ENCODE data around the gene XIAP.
"Not testable (repeated sequence)": the region's sequence is repeated elsewhere in the genome, so short reads cannot be mapped to it uniquely, and the experiment has no call there.

Gene XIAP

DNA sequence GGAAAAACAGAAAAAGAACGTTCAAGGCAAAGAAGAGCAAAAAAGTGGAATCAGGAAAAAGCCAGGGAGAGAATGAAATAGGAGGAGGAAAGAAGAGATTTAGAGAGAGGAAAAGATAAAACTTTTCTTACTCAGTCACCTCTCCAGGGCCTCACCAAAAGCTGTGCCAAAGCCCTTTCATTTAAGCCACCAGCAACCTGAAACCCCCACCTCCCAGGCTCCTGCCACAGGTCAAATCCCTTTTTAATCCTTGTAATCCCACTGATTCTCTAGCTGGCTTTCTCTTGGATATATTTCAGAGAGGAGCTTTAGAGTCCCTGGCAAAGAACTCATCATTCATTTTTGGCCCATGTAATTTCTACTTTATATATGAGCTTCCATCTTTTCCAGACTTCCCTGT lies 25.7 kb upstream of the XIAP start:
- no peak overlapping the region for H4K8ac ChIP-seq (ENCODE audit: low read length)
- H2BK120ac ChIP-seq (ENCODE audit: low read depth, low read length) = no peak overlapping the region
- H3K4me3 ChIP-seq (ENCODE audit: insufficient read depth in 1 of 2, low read depth in 1 of 2, low read length in 2 of 2) = no peak overlapping the region
- no peaks in the 10 kb centered on the region for H3K79me1 ChIP-seq (replicated peaks; ENCODE audit: low read length, poor library complexity, severe bottlenecking)
- no peaks in the 10 kb centered on the region for H3K9me3 ChIP-seq (ENCODE audit: control insufficient read depth, low read length)
- no peak overlapping the region for H2BK15ac ChIP-seq (ENCODE audit: low read depth, poor library complexity, severe bottlenecking)
- H3K23ac ChIP-seq (ENCODE audit: low read length in 2 of 2) = no peak overlapping the region
- no peak overlapping the region for H3K14ac ChIP-seq (ENCODE audit: low read length in 2 of 2)
- DNase-seq = no peak
- no peak overlapping the region for H3K4ac ChIP-seq (ENCODE audit: low read depth in 1 of 2, low read length in 2 of 2)
- H2AK5ac ChIP-seq (ENCODE audit: low read length, severe bottlenecking) = no peak overlapping the region
- H3K18ac ChIP-seq (ENCODE audit: low read depth in 1 of 2, low read length in 2 of 2) = no peak overlapping the region
- H3K9ac ChIP-seq (ENCODE audit: low read length) = peak overlapping the region; percentile 43
- H3K4me1 ChIP-seq (ENCODE audit: control insufficient read depth, insufficient read depth, low read depth, low read length) = peaks cover 3% of the 10 kb centered on the region
- H3K27me3 ChIP-seq (ENCODE audit: control insufficient read depth in 1 of 2, insufficient read depth in 1 of 2, low read length in 2 of 2) = no peaks in the 10 kb centered on the region
- 100% methylated on average over 1 of the region's 1 CpG for WGBS
- H2BK12ac ChIP-seq (ENCODE audit: low read length in 2 of 2) = no peak overlapping the region
- H3K4me2 ChIP-seq (ENCODE audit: low read length, poor library complexity, severe bottlenecking) = no peak overlapping the region
- H2BK5ac ChIP-seq (ENCODE audit: low read depth, low read length, poor library complexity, severe bottlenecking) = no peak overlapping the region
- H3K27ac ChIP-seq (ENCODE audit: low read length, poor library complexity, severe bottlenecking) = no peak overlapping the region
- H4K91ac ChIP-seq (ENCODE audit: low read length) = no peak overlapping the region
- no peak overlapping the region for H2AFZ ChIP-seq (ENCODE audit: low read depth, low read length)
- H3K36me3 ChIP-seq (ENCODE audit: control insufficient read depth in 1 of 2, insufficient read depth in 2 of 2, low read depth in 1 of 2, low read length in 2 of 2) = no peaks in the 10 kb centered on the region

DNA sequence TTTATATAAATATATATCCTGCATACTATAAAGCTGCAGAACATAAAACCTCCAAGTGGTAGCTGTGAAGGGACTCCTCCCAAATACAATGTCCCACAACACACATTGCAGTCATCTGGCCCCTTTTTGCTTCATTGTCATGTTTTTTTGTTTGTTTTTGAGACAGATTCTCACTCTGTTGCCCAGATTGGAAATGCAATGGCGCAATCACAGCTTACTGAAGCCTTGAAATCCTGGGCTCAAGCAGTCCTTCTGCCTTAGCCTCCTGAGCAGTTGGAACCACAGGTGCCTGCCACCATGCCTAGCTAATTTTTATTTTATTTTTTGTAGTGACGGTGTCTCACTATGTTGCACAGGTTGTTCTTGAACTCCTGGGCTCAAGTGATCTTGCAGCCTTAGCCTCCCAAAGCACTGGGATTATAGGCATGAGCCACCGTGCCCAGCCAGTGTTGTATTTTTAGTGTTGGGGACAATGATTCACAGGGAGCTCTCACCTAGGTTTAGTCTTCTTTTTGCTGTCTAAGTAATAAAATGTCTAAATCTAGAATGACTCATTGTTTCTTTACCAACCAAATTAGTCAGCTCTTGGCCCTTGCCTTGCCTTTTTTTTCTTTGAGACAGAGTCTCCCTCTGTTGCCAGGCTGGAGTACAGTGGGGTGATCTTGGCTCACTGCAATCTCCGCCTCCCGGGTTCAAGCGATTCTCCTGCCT lies 24.0 kb upstream of the XIAP start:
- 81% methylated on average over 5 of the region's 6 CpGs for WGBS
- no peak overlapping the region for H3K4me2 ChIP-seq (ENCODE audit: low read length, poor library complexity, severe bottlenecking)
- H2BK15ac ChIP-seq (ENCODE audit: low read depth, poor library complexity, severe bottlenecking) = no peak overlapping the region
- H2BK12ac ChIP-seq (ENCODE audit: low read length in 2 of 2) = no peak overlapping the region
- peak; percentile 74 for DNase-seq
- H3K79me1 ChIP-seq (replicated peaks; ENCODE audit: low read length, poor library complexity, severe bottlenecking) = no peaks in the 10 kb centered on the region
- H3K9ac ChIP-seq (ENCODE audit: low read length) = no peak overlapping the region
- H2AK5ac ChIP-seq (ENCODE audit: low read length, severe bottlenecking) = no peak overlapping the region
- H2BK120ac ChIP-seq (ENCODE audit: low read depth, low read length) = no peak overlapping the region
- no peak overlapping the region for H2AFZ ChIP-seq (ENCODE audit: low read depth, low read length)
- no peak overlapping the region for H3K4ac ChIP-seq (ENCODE audit: low read depth in 1 of 2, low read length in 2 of 2)
- no peaks in the 10 kb centered on the region for H3K9me3 ChIP-seq (ENCODE audit: control insufficient read depth, low read length)
- no peaks in the 10 kb centered on the region for H3K36me3 ChIP-seq (ENCODE audit: control insufficient read depth in 1 of 2, insufficient read depth in 2 of 2, low read depth in 1 of 2, low read length in 2 of 2)
- no peak overlapping the region for H3K23ac ChIP-seq (ENCODE audit: low read length in 2 of 2)
- no peak overlapping the region for H3K27ac ChIP-seq (ENCODE audit: low read length, poor library complexity, severe bottlenecking)
- no peak overlapping the region for H2BK5ac ChIP-seq (ENCODE audit: low read depth, low read length, poor library complexity, severe bottlenecking)
- no peaks in the 10 kb centered on the region for H3K27me3 ChIP-seq (ENCODE audit: control insufficient read depth in 1 of 2, insufficient read depth in 1 of 2, low read length in 2 of 2)
- no peak overlapping the region for H3K4me3 ChIP-seq (ENCODE audit: insufficient read depth in 1 of 2, low read depth in 1 of 2, low read length in 2 of 2)
- no peak overlapping the region for H4K91ac ChIP-seq (ENCODE audit: low read length)
- H3K4me1 ChIP-seq (ENCODE audit: control insufficient read depth, insufficient read depth, low read depth, low read length) = peaks cover 3% of the 10 kb centered on the region
- no peak overlapping the region for H3K18ac ChIP-seq (ENCODE audit: low read depth in 1 of 2, low read length in 2 of 2)
- no peak overlapping the region for H3K14ac ChIP-seq (ENCODE audit: low read length in 2 of 2)
- no peak overlapping the region for H4K8ac ChIP-seq (ENCODE audit: low read length)

DNA sequence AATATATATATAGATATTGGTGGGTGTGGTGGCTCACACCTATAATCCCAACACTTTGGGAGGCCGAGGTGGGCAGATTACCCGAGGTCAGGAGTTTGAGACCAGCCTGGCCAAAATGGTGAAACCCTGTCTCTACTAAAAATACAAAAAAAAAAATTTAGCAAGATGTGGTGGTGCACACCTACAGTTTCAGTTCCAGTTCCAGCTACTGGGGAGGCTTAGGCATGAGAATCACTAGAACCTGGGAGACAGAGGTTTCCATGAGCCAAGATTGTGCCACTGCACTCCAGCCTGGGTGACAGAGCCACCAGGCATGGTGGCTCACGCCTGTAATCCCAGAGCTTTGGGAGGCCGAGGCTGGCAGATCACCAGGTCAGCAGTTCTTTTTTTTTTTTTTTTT lies 14.7 kb upstream of the XIAP start:
- H4K91ac ChIP-seq (ENCODE audit: low read length); H2BK5ac ChIP-seq (ENCODE audit: low read depth, low read length, poor library complexity, severe bottlenecking); H3K79me1 ChIP-seq (replicated peaks; ENCODE audit: low read length, poor library complexity, severe bottlenecking); H3K4me2 ChIP-seq (ENCODE audit: low read length, poor library complexity, severe bottlenecking); H3K27me3 ChIP-seq (ENCODE audit: control insufficient read depth in 1 of 2, insufficient read depth in 1 of 2, low read length in 2 of 2); H3K14ac ChIP-seq (ENCODE audit: low read length in 2 of 2); H4K8ac ChIP-seq (ENCODE audit: low read length); H3K27ac ChIP-seq (ENCODE audit: low read length, poor library complexity, severe bottlenecking); H3K36me3 ChIP-seq (ENCODE audit: control insufficient read depth in 1 of 2, insufficient read depth in 2 of 2, low read depth in 1 of 2, low read length in 2 of 2); DNase-seq; H3K9ac ChIP-seq (ENCODE audit: low read length); H2AK5ac ChIP-seq (ENCODE audit: low read length, severe bottlenecking); H2AFZ ChIP-seq (ENCODE audit: low read depth, low read length); H3K4me3 ChIP-seq (ENCODE audit: insufficient read depth in 1 of 2, low read depth in 1 of 2, low read length in 2 of 2); H2BK15ac ChIP-seq (ENCODE audit: low read depth, poor library complexity, severe bottlenecking); H3K4me1 ChIP-seq (ENCODE audit: control insufficient read depth, insufficient read depth, low read depth, low read length); H2BK12ac ChIP-seq (ENCODE audit: low read length in 2 of 2); H3K18ac ChIP-seq (ENCODE audit: low read depth in 1 of 2, low read length in 2 of 2); H3K9me3 ChIP-seq (ENCODE audit: control insufficient read depth, low read length); H3K4ac ChIP-seq (ENCODE audit: low read depth in 1 of 2, low read length in 2 of 2); H3K23ac ChIP-seq (ENCODE audit: low read length in 2 of 2); H2BK120ac ChIP-seq (ENCODE audit: low read depth, low read length): not testable (repeated sequence)
- WGBS = 100% methylated on average over 3 of the region's 4 CpGs

DNA sequence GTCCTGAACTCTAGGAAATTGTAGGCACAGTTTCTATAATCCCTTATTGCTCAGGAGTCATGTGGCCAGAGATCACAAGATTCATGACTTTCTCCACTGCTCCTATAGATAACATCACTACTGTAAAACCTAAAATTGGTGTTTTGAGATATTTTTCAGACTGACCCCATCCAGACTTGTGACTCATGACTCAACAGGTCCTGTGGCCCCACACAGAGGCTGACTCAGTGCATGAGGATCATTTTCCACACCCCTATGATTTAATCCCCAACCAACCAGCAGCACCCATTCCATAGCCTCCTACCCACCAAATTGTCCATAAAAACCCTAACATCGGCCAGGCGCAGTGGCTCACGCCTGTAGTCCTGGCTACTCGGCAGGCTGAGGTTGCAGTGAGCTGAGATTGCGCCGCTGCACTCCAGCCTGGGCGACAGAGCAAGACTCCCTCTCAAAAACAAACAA lies 13.2 kb upstream of the XIAP start:
- no peak overlapping the region for H3K4me3 ChIP-seq (ENCODE audit: insufficient read depth in 1 of 2, low read depth in 1 of 2, low read length in 2 of 2)
- no peak overlapping the region for H3K4me2 ChIP-seq (ENCODE audit: low read length, poor library complexity, severe bottlenecking)
- no peak overlapping the region for H2BK15ac ChIP-seq (ENCODE audit: low read depth, poor library complexity, severe bottlenecking)
- no peak overlapping the region for H3K23ac ChIP-seq (ENCODE audit: low read length in 2 of 2)
- H3K9ac ChIP-seq (ENCODE audit: low read length) = peak overlapping the region; percentile 61
- WGBS = 73% methylated on average over 6 of the region's 7 CpGs
- H2AK5ac ChIP-seq (ENCODE audit: low read length, severe bottlenecking) = no peak overlapping the region
- H4K91ac ChIP-seq (ENCODE audit: low read length) = no peak overlapping the region
- no peak overlapping the region for H3K14ac ChIP-seq (ENCODE audit: low read length in 2 of 2)
- H3K27ac ChIP-seq (ENCODE audit: low read length, poor library complexity, severe bottlenecking) = peak overlapping the region; percentile 43
- no peaks in the 10 kb centered on the region for H3K79me1 ChIP-seq (replicated peaks; ENCODE audit: low read length, poor library complexity, severe bottlenecking)
- no peak overlapping the region for H3K18ac ChIP-seq (ENCODE audit: low read depth in 1 of 2, low read length in 2 of 2)
- H2BK120ac ChIP-seq (ENCODE audit: low read depth, low read length) = no peak overlapping the region
- H2BK5ac ChIP-seq (ENCODE audit: low read depth, low read length, poor library complexity, severe bottlenecking) = no peak overlapping the region
- H3K9me3 ChIP-seq (ENCODE audit: control insufficient read depth, low read length) = no peaks in the 10 kb centered on the region
- H3K4ac ChIP-seq (ENCODE audit: low read depth in 1 of 2, low read length in 2 of 2) = no peak overlapping the region
- H3K36me3 ChIP-seq (ENCODE audit: control insufficient read depth in 1 of 2, insufficient read depth in 2 of 2, low read depth in 1 of 2, low read length in 2 of 2) = no peaks in the 10 kb centered on the region
- no peak overlapping the region for H2BK12ac ChIP-seq (ENCODE audit: low read length in 2 of 2)
- no peak overlapping the region for H2AFZ ChIP-seq (ENCODE audit: low read depth, low read length)
- no peaks in the 10 kb centered on the region for H3K27me3 ChIP-seq (ENCODE audit: control insufficient read depth in 1 of 2, insufficient read depth in 1 of 2, low read length in 2 of 2)
- H4K8ac ChIP-seq (ENCODE audit: low read length) = no peak overlapping the region
- DNase-seq = peak; percentile 71
- peaks cover 5% of the 10 kb centered on the region for H3K4me1 ChIP-seq (ENCODE audit: control insufficient read depth, insufficient read depth, low read depth, low read length)

Data from mesenchymal stem cell (in vitro differentiated cells and primary cell).